OCI-LY7 (cell line): Measurements from ENCODE around the gene CHRNA4.

Experiments used
- CTCF ChIP-seq: fragments of 200-600 bp; sonication (generic); conservative IDR thresholded peaks from 2 replicates; pipeline ENCODE4 v1.5.1; 2014; ENCODE audit warnings: mild to moderate bottlenecking, antibody characterized with exemption, low read length, moderate library complexity, mixed read lengths
- EZH2phosphoT487 ChIP-seq: fragments of 200-600 bp; sonication (generic); IDR thresholded peaks from 2 replicates; pipeline ENCODE4 v1.6.1; 2018; ENCODE audit warnings: low read depth, borderline replicate concordance, mild to moderate bottlenecking, mixed run types, antibody characterized with exemption, low read length, moderate library complexity, mixed read lengths

DNA sequence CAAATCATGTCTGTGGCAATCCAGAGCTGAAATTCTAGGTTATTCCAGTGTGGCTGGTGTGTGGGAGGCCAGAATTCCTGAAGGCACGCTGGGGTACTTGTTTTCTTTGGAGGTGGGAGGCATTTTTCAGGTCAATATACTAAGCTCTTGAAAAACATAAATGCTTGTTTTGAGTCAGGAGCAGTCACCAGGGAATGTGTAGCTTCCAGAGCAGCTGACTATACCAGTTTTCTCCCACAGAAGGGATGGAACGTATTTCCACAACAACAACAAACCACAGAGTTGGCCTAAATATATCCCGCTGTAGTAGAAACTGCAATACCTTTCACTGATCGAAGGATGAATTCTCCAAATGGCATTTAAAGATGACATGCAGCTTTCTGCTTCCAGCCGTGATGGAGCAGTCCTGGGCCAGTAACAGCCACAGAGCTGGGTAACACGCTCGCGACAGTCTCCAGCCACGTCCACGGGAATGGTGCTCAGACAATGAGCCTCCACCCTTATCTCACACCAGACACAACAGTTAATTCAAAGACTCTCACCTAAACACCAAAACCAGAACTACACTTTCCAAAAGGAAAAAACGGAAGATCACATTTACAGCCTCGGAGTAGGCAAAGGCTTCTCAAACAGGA, 23.2 kb downstream of the CHRNA4 start:
- TF ChIP-seq CTCF (no peak), EZH2phosphoT487 (no peak)
